ELF-1 (cell line): ENCODE data around the gene TNFRSF8.

Experiments
- DNase-seq: peaks from one replicate; pipeline ENCODE4 v3.0.0-alpha.2; 2016; ENCODE audit warnings: low read depth, low spot score

Gene TNFRSF8

DNA sequence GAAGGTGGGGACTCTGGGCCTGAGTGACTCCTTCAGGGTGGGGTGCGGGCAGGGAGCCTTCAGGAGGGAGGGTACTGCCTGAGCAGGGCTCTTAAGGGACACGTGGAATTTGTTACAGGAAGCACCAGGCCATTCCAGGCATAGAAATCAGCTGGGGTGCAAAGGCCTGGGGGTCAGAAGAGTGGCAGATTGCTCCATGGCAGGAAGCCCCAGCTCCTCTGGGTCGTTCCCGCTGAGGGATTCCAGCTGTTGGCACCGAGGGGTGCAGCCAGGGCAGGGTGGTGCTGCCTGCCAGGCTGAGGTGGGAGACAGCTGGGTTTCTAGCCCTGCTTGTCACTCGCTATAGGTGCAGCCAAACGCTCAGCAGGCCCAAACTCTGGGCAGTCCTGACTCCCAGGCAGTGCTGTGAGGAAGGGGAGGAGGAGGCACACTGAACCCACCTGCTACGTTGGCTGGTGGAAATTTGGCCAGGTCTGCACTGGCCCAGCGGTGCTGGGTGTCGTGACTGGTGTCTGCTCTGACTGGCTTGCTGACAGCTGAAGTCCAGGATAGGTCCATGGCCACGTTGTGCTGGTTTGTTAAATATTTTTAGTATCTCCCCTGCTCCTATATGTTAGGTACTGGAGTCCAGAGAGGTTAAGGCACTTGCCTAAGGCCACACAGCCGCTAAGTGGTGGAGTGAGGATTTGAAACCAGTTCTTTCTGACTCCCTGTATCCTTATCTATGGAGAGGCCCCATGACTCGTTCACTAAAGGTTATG is 123.0 kb downstream of the TNFRSF8 start:
- no peak for DNase-seq

- no peak for DNase-seq
Measured at GRCh38 chr1:12186679-12186985, 123.5 kb downstream of the TNFRSF8 start.

GRCh38 chr1:12188115-12188514 is 125.0 kb downstream of the TNFRSF8 start:
- no peak for DNase-seq

DNA sequence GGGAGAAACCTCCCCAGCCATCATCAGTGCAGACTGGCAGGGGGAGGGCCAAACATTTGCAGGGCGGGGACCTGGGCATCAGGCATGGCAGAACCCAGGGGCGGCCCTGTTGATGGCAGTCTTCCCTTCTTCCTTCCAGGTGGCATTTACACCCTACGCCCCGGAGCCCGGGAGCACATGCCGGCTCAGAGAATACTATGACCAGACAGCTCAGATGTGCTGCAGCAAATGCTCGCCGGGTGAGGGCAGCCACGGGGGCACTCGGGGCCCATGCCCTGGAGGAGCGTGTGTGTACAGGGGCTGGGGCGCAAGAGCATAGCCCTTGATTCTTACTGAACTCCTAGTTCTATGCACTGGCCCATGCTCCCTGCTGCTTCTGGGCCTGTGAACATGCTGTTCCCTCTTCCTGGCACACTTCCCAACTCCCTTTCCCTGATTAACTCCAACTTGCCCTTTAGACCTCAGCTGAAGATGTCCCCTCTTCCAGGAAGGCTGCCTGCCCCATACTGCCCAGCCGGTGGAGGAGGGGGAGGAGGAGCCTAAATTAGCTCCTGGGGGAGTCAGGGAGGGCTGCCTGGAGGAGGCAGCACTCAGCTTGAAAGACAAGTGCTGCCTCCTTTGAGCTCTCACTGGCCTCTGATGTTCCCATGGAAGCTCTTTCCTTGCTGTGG is 125.7 kb downstream of the TNFRSF8 start:
- DNase-seq, result no peak

- no peak for DNase-seq
Measured at GRCh38 chr1:12189328-12189682, 126.2 kb downstream of the TNFRSF8 start.

GRCh38 chr1:12191242-12192032 is 128.3 kb downstream of the TNFRSF8 start:
- no peak for DNase-seq
